HG02623 (cell line): ENCODE data around the gene VGLL4.

ENCODE experiments used
- ATAC-seq: cut with Tn5 transposase; IDR thresholded peaks from one replicate; pipeline ENCODE4 v1.9.1; 2021; ENCODE audit warnings: moderate library complexity; ENCODE audit not compliant: unreplicated experiment

The VGLL4 gene

DNA sequence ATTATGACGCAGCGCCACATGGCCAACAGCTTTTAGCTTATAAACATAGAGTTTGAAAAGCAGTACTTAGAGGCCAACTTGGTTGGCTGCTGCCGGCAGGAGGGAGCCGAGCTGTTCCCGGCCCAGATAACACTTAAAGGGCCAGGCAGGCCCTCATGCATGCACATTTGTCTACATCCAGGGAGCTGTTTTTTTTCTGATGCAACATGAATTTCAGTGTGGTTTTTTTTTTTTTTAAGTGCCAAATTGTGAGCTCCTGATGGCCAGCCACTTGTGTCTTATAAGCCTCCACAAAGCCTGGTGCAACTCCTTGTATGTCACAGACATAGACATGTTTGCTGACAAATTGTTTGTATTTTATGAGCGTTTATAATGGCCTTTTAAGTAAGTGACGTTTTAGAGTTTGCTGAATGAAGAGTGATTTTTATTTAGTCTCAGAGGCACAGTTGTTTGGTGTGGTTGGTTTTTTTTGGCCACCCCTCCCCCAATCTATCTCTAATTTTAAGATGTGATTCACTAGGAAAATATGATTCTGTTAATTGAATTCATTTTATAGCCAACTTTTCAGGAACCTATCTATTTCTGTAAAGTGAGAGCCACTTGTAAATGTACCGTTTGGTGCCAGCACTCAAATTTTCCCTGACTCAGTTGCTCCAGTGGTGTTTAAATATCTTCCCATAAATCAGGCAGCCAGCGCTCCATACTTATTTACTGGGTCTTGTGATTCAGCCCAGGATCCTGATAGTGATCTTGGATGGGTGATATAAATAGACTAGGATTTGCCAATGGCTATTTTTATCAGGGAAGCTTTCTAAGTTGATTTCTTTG lies 134.3 kb downstream of the VGLL4 start:
- no peak for ATAC-seq

DNA sequence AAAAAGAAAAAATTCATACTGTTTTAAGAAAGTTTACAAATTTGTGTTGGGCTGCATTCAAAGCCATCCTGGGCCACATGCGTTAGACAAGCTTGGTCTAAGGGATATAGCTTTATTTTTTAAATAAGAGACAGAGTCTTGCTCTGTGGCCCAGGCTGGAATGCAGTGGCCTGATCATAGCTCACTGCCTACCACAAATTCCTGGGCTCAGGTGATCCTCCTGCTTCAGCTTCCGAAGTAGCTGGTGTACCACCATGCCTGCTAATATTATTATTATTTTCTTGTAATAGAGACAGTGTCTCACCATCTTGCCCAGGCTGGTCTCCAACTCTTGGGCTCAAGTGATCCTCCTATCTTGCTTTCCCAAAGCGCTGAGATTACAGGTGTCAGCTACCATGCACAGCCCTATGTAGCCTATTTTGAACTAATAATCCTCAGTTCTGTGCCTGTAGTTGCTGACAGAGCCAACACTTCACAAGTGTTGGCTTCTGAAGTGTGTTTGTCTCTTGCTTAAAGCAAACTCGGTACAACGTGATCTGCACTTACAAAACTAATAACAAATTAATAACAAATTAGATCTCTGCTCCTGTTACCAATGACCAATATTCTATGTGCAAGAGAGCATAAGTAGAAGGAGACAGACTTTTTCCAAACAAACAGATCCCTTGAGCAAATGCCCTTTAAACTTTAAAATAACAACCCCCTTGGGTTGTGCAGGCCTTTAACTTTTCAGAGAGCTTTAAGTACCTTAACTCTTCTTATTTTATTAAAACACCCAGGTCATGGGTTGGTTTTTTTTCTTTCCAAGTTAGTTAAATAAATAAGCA lies 135.2 kb downstream of the VGLL4 start:
- no peak for ATAC-seq

DNA sequence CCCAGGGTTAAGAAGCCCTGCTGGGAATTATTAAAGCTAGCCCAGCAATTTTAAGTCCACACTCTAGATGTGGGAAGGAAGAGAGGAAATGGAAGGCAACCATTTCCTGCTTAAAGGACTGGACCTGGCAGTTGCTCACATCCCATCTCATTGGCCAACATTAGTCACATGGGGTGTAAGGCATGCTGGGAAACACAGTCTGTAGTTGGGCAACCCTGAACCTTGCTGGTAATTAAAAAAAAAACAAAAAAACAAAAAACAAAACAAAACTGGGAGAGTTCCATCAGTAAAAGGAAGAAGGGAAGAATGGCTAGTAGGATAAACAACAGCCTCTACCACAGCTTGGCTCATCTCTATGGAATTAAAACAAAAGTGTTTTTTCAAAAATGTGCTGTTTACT lies 136.0 kb downstream of the VGLL4 start:
- no peak for ATAC-seq
